HL-60 (cell line): Measurements from ENCODE around the gene NUDT3.

ENCODE experiments used
- POLR2AphosphoS5 ChIP-seq: IDR thresholded peaks from 2 replicates; pipeline ENCODE4 v1.6.1; 2012; ENCODE audit warnings: low read depth
- TF ChIP-seq, protein P1 (sequence below): IDR thresholded peaks from one replicate; pipeline ENCODE4 v1.5.1; 2011; ENCODE audit warnings: low read length, control low read depth, inconsistent platforms; ENCODE audit not compliant: insufficient read depth

DNA sequence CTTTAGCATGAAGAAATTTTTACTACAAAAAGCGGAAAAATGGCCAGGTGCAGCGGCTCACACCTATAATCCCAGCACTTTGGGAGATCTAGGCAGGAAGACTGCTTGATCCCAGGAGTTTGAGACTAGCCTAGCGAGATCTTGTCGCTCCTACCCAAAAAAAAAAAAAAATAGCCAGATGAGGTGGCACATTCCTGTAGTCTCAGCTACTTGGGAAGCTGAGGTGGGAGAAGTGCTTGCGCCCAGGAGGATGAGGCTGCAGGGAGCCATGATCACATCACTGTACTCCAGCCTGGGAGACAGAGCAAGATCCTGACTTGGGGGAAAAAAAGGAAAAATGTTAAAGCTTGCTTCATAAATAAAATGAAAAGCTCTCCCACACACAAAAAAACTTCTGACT is 14.5 kb downstream of the NUDT3 start:
- TF ChIP-seq, protein P1, sequence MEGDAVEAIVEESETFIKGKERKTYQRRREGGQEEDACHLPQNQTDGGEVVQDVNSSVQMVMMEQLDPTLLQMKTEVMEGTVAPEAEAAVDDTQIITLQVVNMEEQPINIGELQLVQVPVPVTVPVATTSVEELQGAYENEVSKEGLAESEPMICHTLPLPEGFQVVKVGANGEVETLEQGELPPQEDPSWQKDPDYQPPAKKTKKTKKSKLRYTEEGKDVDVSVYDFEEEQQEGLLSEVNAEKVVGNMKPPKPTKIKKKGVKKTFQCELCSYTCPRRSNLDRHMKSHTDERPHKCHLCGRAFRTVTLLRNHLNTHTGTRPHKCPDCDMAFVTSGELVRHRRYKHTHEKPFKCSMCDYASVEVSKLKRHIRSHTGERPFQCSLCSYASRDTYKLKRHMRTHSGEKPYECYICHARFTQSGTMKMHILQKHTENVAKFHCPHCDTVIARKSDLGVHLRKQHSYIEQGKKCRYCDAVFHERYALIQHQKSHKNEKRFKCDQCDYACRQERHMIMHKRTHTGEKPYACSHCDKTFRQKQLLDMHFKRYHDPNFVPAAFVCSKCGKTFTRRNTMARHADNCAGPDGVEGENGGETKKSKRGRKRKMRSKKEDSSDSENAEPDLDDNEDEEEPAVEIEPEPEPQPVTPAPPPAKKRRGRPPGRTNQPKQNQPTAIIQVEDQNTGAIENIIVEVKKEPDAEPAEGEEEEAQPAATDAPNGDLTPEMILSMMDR = no peak
- no peak for TF ChIP-seq POLR2AphosphoS5
